ENCODE results near the gene NLGN2.

- TF ChIP-seq CTCF (IDR thresholded peaks at IDR 0.05) (no peak), POLR2A (IDR thresholded peaks at IDR 0.05) (no peak)
Measured at GRCh38 chr17:7460850-7461660, 53.4 kb downstream of the NLGN2 start.
